K562 (cell line): ENCODE results near the gene PDCD1. TPM values are rescaled to one million over a fixed set of nuclear protein-coding genes. Genes with fewer than 3 reads are reported as not detected.

ENCODE experiments used
- ATAC-seq: fragments of 200-7000 bp; cut with Tn5 transposase; 3 replicates; pipeline ENCODE4 v1.9.1; 2020; ENCODE audit warnings: moderate library complexity
- BruUV-seq: library from RNA; stranded (reverse); fragments of 400-500 nt; replicated peaks from 2 replicates; lab custom pipeline; 2021; lab: Mats Ljungman, UMichigan
- CTCF ChIA-PET: fragments of 300-600 bp; formaldehyde crosslinking; extraction: SDS; loops from one replicate; lab custom pipeline; 2021; ENCODE audit warnings: low intra/inter-chr PET ratio; lab: Yijun Ruan, JAX
- POLR2A ChIA-PET: fragments of 300-600, 350-650 bp; sonication (Branson Sonifier 250); formaldehyde crosslinking; extraction: SDS; loops from one replicate; lab custom pipeline; 2021; ENCODE audit warnings: antibody characterized with exemption, inconsistent platforms; lab: Yijun Ruan, JAX
- DNase-seq, 4 experiments: peaks; one replicate each; pipeline versions ENCODE4 v3.0.0 to v3.0.0-alpha.2; 2011 to 2018; ENCODE audit warnings: low spot score in 3 of 4, mixed read lengths in 3 of 4; ENCODE audit errors: extremely low read depth in 1 of 4
- FAIRE-seq: peaks from 2 replicates; lab custom pipeline; 2011; peaks lifted over from hg19 to GRCh38; lab: Jason Lieb, UNC
- H2AFZ ChIP-seq: 2 replicates; pipeline ENCODE4 v1.6.0; 2011; ENCODE audit warnings: low read depth, low read length, control low read depth, inconsistent platforms
- H3K27ac ChIP-seq: fragments of 200-600 bp; 3 replicates; pipeline ENCODE4 v1.8.0; 2011; ENCODE audit warnings: low read depth, mild to moderate bottlenecking, control low read depth, inconsistent platforms, low read length, moderate library complexity, mixed read lengths; ENCODE audit errors: extremely low read depth
- H3K27me3 ChIP-seq, 2 experiments: fragments of 300-600 bp in 1 of 2; 2 replicates in 1 of 2; 3 replicates in 1 of 2; pipeline versions ENCODE4 v1.6.0 to v1.8.0; 2011; ENCODE audit warnings: inconsistent platforms in 2 of 2, low read length in 2 of 2, mild to moderate bottlenecking in 1 of 2, mixed read lengths in 1 of 2, moderate library complexity in 1 of 2; ENCODE audit not compliant: control insufficient read depth in 2 of 2, insufficient read depth in 2 of 2
- H3K36me3 ChIP-seq: fragments of 300-600 bp; 3 replicates; pipeline ENCODE4 v1.8.0; 2011; ENCODE audit warnings: mild to moderate bottlenecking, low read length, inconsistent platforms; ENCODE audit not compliant: control insufficient read depth, insufficient read depth
- H3K4me1 ChIP-seq, 2 experiments: fragments of 200-600 bp in 1 of 2; replicated peaks in 1 of 2; 2 replicates in 1 of 2; 3 replicates in 1 of 2; pipeline versions ENCODE4 v1.5.1 to v1.8.0; 2011; ENCODE audit warnings: inconsistent platforms in 2 of 2, low read length in 2 of 2, mild to moderate bottlenecking in 1 of 2, mixed read lengths in 1 of 2, moderate library complexity in 1 of 2; ENCODE audit not compliant: control insufficient read depth in 2 of 2, insufficient read depth in 2 of 2
- H3K4me2 ChIP-seq: 2 replicates; pipeline ENCODE4 v1.6.1; 2011; ENCODE audit warnings: low read length, control low read depth, inconsistent platforms, mixed read lengths; ENCODE audit not compliant: insufficient read depth
- H3K4me3 ChIP-seq: fragments of 200-600 bp; sonication (generic), shearing (Covaris generic); 2 replicates; pipeline ENCODE4 v1.5.1; 2016; ENCODE audit warnings: control low read depth, inconsistent platforms
- H3K79me2 ChIP-seq: fragments of 200-600 bp; 3 replicates; pipeline ENCODE4 v1.8.0; 2011; ENCODE audit warnings: low read length, inconsistent platforms; ENCODE audit not compliant: control insufficient read depth, insufficient read depth
- H3K9ac ChIP-seq, 2 experiments: 2 replicates each; pipeline versions ENCODE4 v1.6.0 to v1.6.1; 2011; ENCODE audit warnings: low read depth in 2 of 2, low read length in 2 of 2, control low read depth in 1 of 2, inconsistent platforms in 1 of 2, mild to moderate bottlenecking in 1 of 2, mixed read lengths in 1 of 2; ENCODE audit not compliant: insufficient read depth in 1 of 2
- H3K9me1 ChIP-seq: one replicate; pipeline ENCODE4 v1.6.0; 2011; ENCODE audit warnings: inconsistent platforms, mild to moderate bottlenecking, low read length, moderate library complexity; ENCODE audit not compliant: control insufficient read depth, insufficient read depth
- H3K9me3 ChIP-seq: replicated peaks from 2 replicates; pipeline ENCODE4 v1.5.1; 2011; ENCODE audit warnings: low read depth, low read length, inconsistent platforms; ENCODE audit not compliant: control insufficient read depth, insufficient read depth
- H4K20me1 ChIP-seq: replicated peaks from 2 replicates; pipeline ENCODE4 v1.6.1; 2011; ENCODE audit warnings: low read length, inconsistent platforms, mixed read lengths; ENCODE audit not compliant: control insufficient read depth, insufficient read depth
- ELF1 ChIP-seq: fragments of 200-800 bp; sonication (Bioruptor generic); IDR thresholded peaks from 2 replicates; pipeline ENCODE4 v1.6.1; 2016; ENCODE audit warnings: missing genetic modification characterization, missing compliant biosample characterization
- ESRRB ChIP-seq: fragments of 250-450 bp; sonication (Bioruptor Pico); IDR thresholded peaks from 2 replicates; pipeline ENCODE4 v1.5.0; 2020; ENCODE audit warnings: mild to moderate bottlenecking, moderate library complexity, borderline replicate concordance
- SMC3 ChIP-seq: conservative IDR thresholded peaks from 2 replicates; pipeline ENCODE4 v1.6.1; 2011; ENCODE audit warnings: low read depth, low read length, improper control_type of control experiment; ENCODE audit not compliant: insufficient read depth
- SRSF7 ChIP-seq: fragments of 200-400 bp; formaldehyde crosslinking; optimal IDR thresholded peaks from 2 replicates; pipeline ENCODE3; 2017; ENCODE audit warnings: mild to moderate bottlenecking, low read depth, low read length
- U2AF2 ChIP-seq: fragments of 200-400 bp; formaldehyde crosslinking; optimal IDR thresholded peaks from 2 replicates; pipeline ENCODE3; 2017; ENCODE audit warnings: low read depth, mild to moderate bottlenecking, low read length
- YBX1 ChIP-seq: fragments of 450-650 bp; IDR thresholded peaks from 2 replicates; pipeline ENCODE4 v1.7.1; 2016; ENCODE audit warnings: mild to moderate bottlenecking
- ZNF408 ChIP-seq: fragments of 250-450 bp; sonication (Bioruptor Pico); IDR thresholded peaks from 2 replicates; pipeline ENCODE4 v1.4.0; 2020; ENCODE audit warnings: low read depth, mild to moderate bottlenecking, moderate library complexity
- ZNF695 ChIP-seq: fragments of 450-650 bp; formaldehyde crosslinking; IDR thresholded peaks from 2 replicates; pipeline ENCODE4 v1.4.0; 2020; ENCODE audit warnings: mild to moderate bottlenecking, moderate library complexity
- WGBS: fragments of 100-300 bp; shearing (Covaris generic); methylation state at CpG from one replicate; pipeline ENCODE4 v1.1.6; 2016; ENCODE audit warnings: low coverage, mixed read lengths; ENCODE audit not compliant: insufficient coverage; ENCODE audit errors: missing lambda C conversion rate; 5-methylcytosine and 5-hydroxymethylcytosine counted together
- in situ Hi-C: fragments of 300-500 bp; cut with MboI; formaldehyde crosslinking; loops from 4 replicates; pipeline ENCODE4 v1.15.0; 2018; ENCODE audit warnings: inconsistent platforms, mixed read lengths
- intact Hi-C: fragments of 100-400 bp; cut with micrococcal nuclease; formaldehyde crosslinking; loops from 2 replicates; pipeline ENCODE4 v1.14.2; 2022
- polyA plus RNA-seq, 8 experiments: library from polyadenylated mRNA; depleted of rRNA in 4 of 8; stranded (reverse) in 5 of 8; unstranded in 3 of 8; fragments of >200 nt; fragmentation: Nextera tagmentation in 2 of 8; fragmentation: Illumina TruSeq in 1 of 8; extraction: Ambion mirVana in 2 of 8; extraction: Trizol in 1 of 8; gene quantifications; 2 replicates each; pipeline versions ENCODE4 v1.2.1 to v1.2.3, GENCODE V29; 2011 to 2014; ENCODE audit warnings: inconsistent platforms in 1 of 8, missing spikeins in 1 of 8
- total RNA-seq, 7 experiments: library from RNA; depleted of rRNA in 6 of 7; stranded (reverse); fragments of >200 nt in 6 of 7; fragmentation: Illumina TruSeq in 2 of 7; extraction: Trizol in 2 of 7; gene quantifications; 2 replicates each; pipeline versions ENCODE4 v1.2.1 to v1.2.3, GENCODE V29; 2011 to 2021; ENCODE audit warnings: low replicate concordance in 1 of 7
- TF ChIP-seq, protein P1 (sequence below): fragments of 450-650 bp; formaldehyde crosslinking; IDR thresholded peaks from 2 replicates; pipeline ENCODE4 v1.4.0; 2022; ENCODE audit warnings: missing genetic modification characterization
- TF ChIP-seq, protein P2 (sequence below): fragments of 250-450 bp; sonication (Bioruptor Pico); IDR thresholded peaks from 2 replicates; pipeline ENCODE4 v1.5.0; 2021; ENCODE audit warnings: mild to moderate bottlenecking, borderline replicate concordance

PDCD1 gene
- total and polyA plus RNA-seq, 9 of the 15 experiments (the other 6 are each of a cell fraction or from before 2014, with no cell fraction given), result 0.15 to 2.5 (median 1.0) TPM; not detected in 2

DNA sequence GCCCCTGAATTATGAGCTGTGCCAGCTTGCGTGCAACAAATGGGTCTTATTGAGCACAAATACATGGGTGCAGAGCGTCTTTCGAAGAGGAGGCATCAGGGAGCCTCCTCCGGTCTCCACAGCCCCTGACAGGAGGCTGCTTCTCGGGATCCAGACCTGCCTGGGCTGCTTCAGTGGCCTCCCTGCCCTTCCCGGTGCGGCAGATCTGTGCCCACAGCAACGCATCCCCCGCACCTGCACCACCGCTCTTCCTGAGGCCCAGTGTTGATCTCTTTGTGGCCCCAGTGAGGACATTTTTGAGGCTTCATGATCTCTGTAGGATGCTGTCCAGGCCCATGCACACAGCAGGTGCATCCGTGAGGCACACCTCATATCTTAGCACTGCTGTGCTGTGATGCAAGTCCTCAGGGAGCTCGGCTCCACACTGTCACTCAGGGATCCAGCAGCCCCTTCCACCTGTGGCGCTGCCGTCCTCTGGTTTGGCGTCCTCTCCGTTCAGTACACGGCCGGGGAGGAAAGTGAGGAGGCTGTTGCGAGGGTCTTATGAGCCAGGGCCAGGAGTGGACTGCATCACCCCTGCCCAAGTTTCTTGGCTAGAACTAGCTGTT is 28.2 kb upstream of the PDCD1 start:
- 93% methylated on average over 6 of the region's 19 CpGs for WGBS
- intact Hi-C loops, result no loop called here
- CTCF ChIA-PET, result no interaction called here

More for the DNA sequence above, 28.2 kb upstream of the PDCD1 start:
- no TSS peak for BruUV-seq
- Histone ChIP-seq H3K9ac (no peak overlapping the region), H3K79me2 (no peaks in the 10 kb centered on the region), H3K27ac (no peak overlapping the region), H3K9me1 (no peaks in the 10 kb centered on the region), H3K4me2 (no peak overlapping the region), H2AFZ (no peak overlapping the region), H3K4me3 (no peak overlapping the region), H3K9me3 (no peaks in the 10 kb centered on the region), H3K36me3 (no peaks in the 10 kb centered on the region), H4K20me1 (no peaks in the 10 kb centered on the region), H3K4me1 (peaks cover 9 to 22% of the 10 kb centered on the region in 2 experiments), H3K27me3 (no peaks in the 10 kb centered on the region)
- POLR2A ChIA-PET, result no interaction called here
- TF ChIP-seq ZNF695, result no peak
- TF ChIP-seq U2AF2, result no peak
- no peak for TF ChIP-seq SRSF7
- TF ChIP-seq ELF1 (tag), result no peak
- TF ChIP-seq, protein P1, sequence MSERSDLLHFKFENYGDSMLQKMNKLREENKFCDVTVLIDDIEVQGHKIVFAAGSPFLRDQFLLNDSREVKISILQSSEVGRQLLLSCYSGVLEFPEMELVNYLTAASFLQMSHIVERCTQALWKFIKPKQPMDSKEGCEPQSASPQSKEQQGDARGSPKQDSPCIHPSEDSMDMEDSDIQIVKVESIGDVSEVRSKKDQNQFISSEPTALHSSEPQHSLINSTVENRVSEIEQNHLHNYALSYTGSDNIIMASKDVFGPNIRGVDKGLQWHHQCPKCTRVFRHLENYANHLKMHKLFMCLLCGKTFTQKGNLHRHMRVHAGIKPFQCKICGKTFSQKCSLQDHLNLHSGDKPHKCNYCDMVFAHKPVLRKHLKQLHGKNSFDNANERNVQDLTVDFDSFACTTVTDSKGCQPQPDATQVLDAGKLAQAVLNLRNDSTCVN (CRISPR knock-in tag), result no peak
- TF ChIP-seq, protein P2, sequence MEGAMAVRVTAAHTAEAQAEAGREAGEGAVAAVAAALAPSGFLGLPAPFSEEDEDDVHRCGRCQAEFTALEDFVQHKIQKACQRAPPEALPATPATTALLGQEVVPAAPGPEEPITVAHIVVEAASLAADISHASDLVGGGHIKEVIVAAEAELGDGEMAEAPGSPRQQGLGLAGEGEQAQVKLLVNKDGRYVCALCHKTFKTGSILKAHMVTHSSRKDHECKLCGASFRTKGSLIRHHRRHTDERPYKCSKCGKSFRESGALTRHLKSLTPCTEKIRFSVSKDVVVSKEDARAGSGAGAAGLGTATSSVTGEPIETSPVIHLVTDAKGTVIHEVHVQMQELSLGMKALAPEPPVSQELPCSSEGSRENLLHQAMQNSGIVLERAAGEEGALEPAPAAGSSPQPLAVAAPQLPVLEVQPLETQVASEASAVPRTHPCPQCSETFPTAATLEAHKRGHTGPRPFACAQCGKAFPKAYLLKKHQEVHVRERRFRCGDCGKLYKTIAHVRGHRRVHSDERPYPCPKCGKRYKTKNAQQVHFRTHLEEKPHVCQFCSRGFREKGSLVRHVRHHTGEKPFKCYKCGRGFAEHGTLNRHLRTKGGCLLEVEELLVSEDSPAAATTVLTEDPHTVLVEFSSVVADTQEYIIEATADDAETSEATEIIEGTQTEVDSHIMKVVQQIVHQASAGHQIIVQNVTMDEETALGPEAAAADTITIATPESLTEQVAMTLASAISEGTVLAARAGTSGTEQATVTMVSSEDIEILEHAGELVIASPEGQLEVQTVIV, result no peak
- no peak for TF ChIP-seq ESRRB
- TF ChIP-seq ZNF408, result no peak
- no peak for TF ChIP-seq YBX1
- no peak for TF ChIP-seq SMC3
- DNase-seq, result no peak
- no peak for ATAC-seq
- FAIRE-seq, result no peak
- in situ Hi-C loops, result no loop called here
